Measurements from ENCODE around the gene ARHGAP25. TPM values are rescaled to one million over a fixed set of nuclear protein-coding genes. Genes with fewer than 3 reads are reported as not detected.

The ARHGAP25 gene
- total RNA-seq, 4 donors from 2014 or later = 2.2 to 11.6 (median 7.2) TPM

GRCh38 chr2:68853035-68853434 is 118.4 kb downstream of the ARHGAP25 start:
- Histone ChIP-seq H3K36me3 (no peaks in the 10 kb centered on the region), H3K4me1 (no peaks in the 10 kb centered on the region), H3K27ac (no peak overlapping the region), H3K4me3 (no peak overlapping the region), H3K9me3 (no peaks in the 10 kb centered on the region), H3K27me3 (no peaks in the 10 kb centered on the region)
- intact Hi-C loops (cut with DNase I; ENCODE audit: low total_unique reads) (no loop called here), in situ Hi-C loops (cut with MboI; ENCODE audit: low pct_ligation_motif_present in 1 of 4, low pct_unique_long_range_greater_than_20kb in 1 of 4, low sequenced_read_pairs in 3 of 4) (no loop called here)
- TF ChIP-seq POLR2AphosphoS5 (IDR thresholded peaks at IDR 0.05) (no peak), EP300 (IDR thresholded peaks at IDR 0.05; ENCODE audit: low read depth) (no peak), CTCF (IDR thresholded peaks at IDR 0.05) (no peak), POLR2A (IDR thresholded peaks at IDR 0.05) (no peak)
- no peak for DNase-seq
- WGBS, 2 donors (ENCODE audit: low coverage in 1 of 2) = 83 to 84% methylated on average over 2 of the region's 2 CpGs

GRCh38 chr2:68853915-68854314 is 119.3 kb downstream of the ARHGAP25 start:
- in situ Hi-C loops (cut with MboI; ENCODE audit: low pct_ligation_motif_present in 1 of 4, low pct_unique_long_range_greater_than_20kb in 1 of 4, low sequenced_read_pairs in 3 of 4) (no loop called here), intact Hi-C loops (cut with DNase I; ENCODE audit: low total_unique reads) (no loop called here)
- no peak overlapping the region for H3K27ac ChIP-seq
- no peak overlapping the region for H3K4me3 ChIP-seq
- WGBS, 2 donors (ENCODE audit: low coverage in 1 of 2) = 83 to 91% methylated on average over 4 of the region's 4 CpGs
- no peaks in the 10 kb centered on the region for H3K36me3 ChIP-seq
- no peak for TF ChIP-seq EP300 (IDR thresholded peaks at IDR 0.05; ENCODE audit: low read depth)
- TF ChIP-seq POLR2A (IDR thresholded peaks at IDR 0.05) = no peak
- TF ChIP-seq CTCF (IDR thresholded peaks at IDR 0.05) = no peak
- TF ChIP-seq POLR2AphosphoS5 (IDR thresholded peaks at IDR 0.05) = no peak
- peaks cover 0 to 5% (median 3%) of the 10 kb centered on the region in 4 donors for H3K4me1 ChIP-seq
- DNase-seq = no peak
- H3K27me3 ChIP-seq = no peaks in the 10 kb centered on the region
- no peaks in the 10 kb centered on the region for H3K9me3 ChIP-seq

- DNase-seq = no peak
- no peaks in the 10 kb centered on the region for H3K36me3 ChIP-seq
- no peak overlapping the region for H3K27ac ChIP-seq
- TF ChIP-seq CTCF (IDR thresholded peaks at IDR 0.05) (no peak), EP300 (IDR thresholded peaks at IDR 0.05; ENCODE audit: low read depth) (no peak)
- H3K4me3 ChIP-seq = no peak overlapping the region
- no peaks in the 10 kb centered on the region for H3K9me3 ChIP-seq
- H3K4me1 ChIP-seq = peaks cover 0 to 11% (median 6%) of the 10 kb centered on the region in 4 donors
- intact Hi-C loops (cut with DNase I; ENCODE audit: low total_unique reads) = no loop called here
- no peaks in the 10 kb centered on the region for H3K27me3 ChIP-seq
- in situ Hi-C loops (cut with MboI; ENCODE audit: low pct_ligation_motif_present in 1 of 4, low pct_unique_long_range_greater_than_20kb in 1 of 4, low sequenced_read_pairs in 3 of 4) = no loop called here
Measured at GRCh38 chr2:68854476-68854875, 119.9 kb downstream of the ARHGAP25 start.

GRCh38 chr2:68855550-68855949 is 120.9 kb downstream of the ARHGAP25 start:
- in situ Hi-C loops (cut with MboI; ENCODE audit: low pct_ligation_motif_present in 1 of 4, low pct_unique_long_range_greater_than_20kb in 1 of 4, low sequenced_read_pairs in 3 of 4) = no loop called here
- no peaks in the 10 kb centered on the region for H3K36me3 ChIP-seq
- 88 to 92% methylated on average over 3 of the region's 3 CpGs for WGBS, 2 donors (ENCODE audit: low coverage in 1 of 2)
- H3K9me3 ChIP-seq = no peaks in the 10 kb centered on the region
- TF ChIP-seq POLR2A (IDR thresholded peaks at IDR 0.05) = no peak
- no peak for TF ChIP-seq POLR2AphosphoS5 (IDR thresholded peaks at IDR 0.05)
- TF ChIP-seq CTCF (IDR thresholded peaks at IDR 0.05) = no peak
- no peak for TF ChIP-seq EP300 (IDR thresholded peaks at IDR 0.05; ENCODE audit: low read depth)
- no peak overlapping the region for H3K27ac ChIP-seq
- DNase-seq = no peak
- no peaks in the 10 kb centered on the region for H3K27me3 ChIP-seq
- H3K4me1 ChIP-seq = peaks cover 0 to 15% (median 6%) of the 10 kb centered on the region in 4 donors
- intact Hi-C loops (cut with DNase I; ENCODE audit: low total_unique reads) = no loop called here
- no peak overlapping the region for H3K4me3 ChIP-seq
